Measurements from ENCODE around the gene NETO2. TPM values are rescaled to one million over a fixed set of nuclear protein-coding genes. Genes with fewer than 3 reads are reported as not detected.
A peak's percentile ranks its signal among the peaks of the same experiment; 100 is the strongest.

NETO2 gene
- polyA plus RNA-seq, 3 donors: 12.4 to 15.7 (median 14.3) TPM

DNA sequence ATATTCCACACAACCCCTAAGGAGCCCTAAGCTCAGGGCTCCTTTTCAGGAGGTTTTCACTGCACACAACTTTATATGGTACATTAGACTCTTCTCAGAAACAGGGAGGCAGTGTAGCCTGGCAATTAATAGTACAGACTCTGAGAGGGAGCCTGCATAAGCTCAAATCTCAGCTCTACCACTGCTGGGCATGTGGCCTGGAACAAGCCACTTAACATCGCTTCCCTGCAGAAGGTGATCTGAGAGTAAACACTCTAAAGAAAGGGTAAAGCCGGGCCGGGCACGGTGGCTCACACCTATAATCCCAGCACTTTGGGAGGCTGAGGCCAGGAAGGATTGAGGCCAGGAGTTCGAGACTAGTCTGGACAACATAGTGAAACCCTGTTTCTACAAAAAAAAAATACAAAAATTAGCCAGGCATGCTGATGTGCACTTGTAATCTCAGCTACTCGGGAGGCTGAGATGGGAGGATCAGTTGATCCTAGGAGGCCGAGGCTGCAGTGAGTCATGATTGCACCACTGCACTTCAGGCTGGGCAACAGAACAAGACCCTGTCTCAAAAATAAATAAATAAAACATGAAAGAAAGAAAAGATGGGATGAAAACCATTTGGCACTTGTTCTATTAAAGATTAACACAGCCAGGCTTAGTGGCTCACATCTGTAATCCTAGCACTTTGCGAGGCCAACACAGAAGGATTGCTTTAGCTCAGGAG is 99.6 kb downstream of the NETO2 start:
- peaks cover 7 to 12% of the 10 kb centered on the region in 2 donors for H3K4me1 ChIP-seq (ENCODE audit: control insufficient read depth in 1 of 2, insufficient read depth in 2 of 2, low read length in 2 of 2)
- Mint-ChIP-seq H3K36me3 (no peaks in the 10 kb centered on the region), H3K9me3 (peaks cover 0 to 1% (median 0%) of the 10 kb centered on the region in 7 donors), H3K27ac (no peak overlapping the region), H3K4me3 (no peak overlapping the region), H3K27me3 (ENCODE audit: low read depth in 3 of 3) (peaks cover 0 to 6% (median 0%) of the 10 kb centered on the region in 3 donors), H3K4me1 (peaks cover 21% of the 10 kb centered on the region)
- H3K4me2 ChIP-seq (replicated peaks; ENCODE audit: extremely low read depth, low read length, poor library complexity, severe bottlenecking): no peak overlapping the region
- no peaks in the 10 kb centered on the region for H3K27me3 ChIP-seq (ENCODE audit: control insufficient read depth in 2 of 2, insufficient read depth in 2 of 2, low read length in 2 of 2)
- intact Hi-C loops (cut with micrococcal nuclease): loop anchor here in 1 of 2 donors (10.0 kb wide), 1 partner anchor 51 kb away; no protein-coding TSS in a partner anchor
- 96% methylated on average over 5 of the region's 8 CpGs for WGBS (ENCODE audit: insufficient coverage)
- no peaks in the 10 kb centered on the region for H3K79me2 ChIP-seq (ENCODE audit: insufficient read depth, low read length)
- no peaks in the 10 kb centered on the region for H3K36me3 ChIP-seq (replicated peaks in 1 of 2; ENCODE audit: control insufficient read depth in 1 of 2, insufficient read depth in 2 of 2, low read length in 2 of 2)
- no peaks in the 10 kb centered on the region for H3K9me3 ChIP-seq (replicated peaks in 1 of 2; ENCODE audit: control insufficient read depth in 1 of 2, insufficient read depth in 1 of 2, low read length in 2 of 2)
- H3K27ac ChIP-seq (ENCODE audit: low read depth in 1 of 2, low read length in 2 of 2): no peak overlapping the region
- H2AFZ ChIP-seq (ENCODE audit: insufficient read depth, low read depth, low read length, poor library complexity, severe bottlenecking): no peak overlapping the region
- no peak overlapping the region for H3K9ac ChIP-seq (ENCODE audit: insufficient read depth, low read length, poor library complexity, severe bottlenecking)
- DNase-seq: no peak
- TF ChIP-seq, protein P1, sequence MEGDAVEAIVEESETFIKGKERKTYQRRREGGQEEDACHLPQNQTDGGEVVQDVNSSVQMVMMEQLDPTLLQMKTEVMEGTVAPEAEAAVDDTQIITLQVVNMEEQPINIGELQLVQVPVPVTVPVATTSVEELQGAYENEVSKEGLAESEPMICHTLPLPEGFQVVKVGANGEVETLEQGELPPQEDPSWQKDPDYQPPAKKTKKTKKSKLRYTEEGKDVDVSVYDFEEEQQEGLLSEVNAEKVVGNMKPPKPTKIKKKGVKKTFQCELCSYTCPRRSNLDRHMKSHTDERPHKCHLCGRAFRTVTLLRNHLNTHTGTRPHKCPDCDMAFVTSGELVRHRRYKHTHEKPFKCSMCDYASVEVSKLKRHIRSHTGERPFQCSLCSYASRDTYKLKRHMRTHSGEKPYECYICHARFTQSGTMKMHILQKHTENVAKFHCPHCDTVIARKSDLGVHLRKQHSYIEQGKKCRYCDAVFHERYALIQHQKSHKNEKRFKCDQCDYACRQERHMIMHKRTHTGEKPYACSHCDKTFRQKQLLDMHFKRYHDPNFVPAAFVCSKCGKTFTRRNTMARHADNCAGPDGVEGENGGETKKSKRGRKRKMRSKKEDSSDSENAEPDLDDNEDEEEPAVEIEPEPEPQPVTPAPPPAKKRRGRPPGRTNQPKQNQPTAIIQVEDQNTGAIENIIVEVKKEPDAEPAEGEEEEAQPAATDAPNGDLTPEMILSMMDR (IDR thresholded peaks at IDR 0.05): no peak
- H3K4me3 ChIP-seq (replicated peaks in 1 of 3; ENCODE audit: low read depth in 2 of 3, low read length in 3 of 3): no peak overlapping the region
- H4K20me1 ChIP-seq (ENCODE audit: insufficient read depth, low read length): no peaks in the 10 kb centered on the region

DNA sequence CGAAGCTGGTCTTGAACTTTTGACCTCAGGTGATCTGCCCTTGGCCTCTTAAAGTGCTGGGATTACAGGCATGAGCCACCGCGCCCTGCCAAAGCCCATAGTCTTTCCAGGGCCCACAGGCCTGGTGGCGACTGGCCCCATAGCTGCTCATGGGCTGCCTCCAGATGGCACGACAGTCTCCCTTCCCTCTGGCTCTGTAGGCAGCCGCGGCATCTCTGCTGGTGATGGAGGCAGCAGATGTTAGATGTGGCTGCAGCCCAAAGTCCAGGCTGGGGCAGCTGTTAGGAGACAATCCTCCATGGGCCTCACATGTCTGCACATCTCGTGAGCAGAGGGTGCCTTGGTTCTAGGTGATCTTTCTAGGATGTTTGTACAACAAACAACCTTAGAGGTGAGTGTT is 100.5 kb downstream of the NETO2 start:
- WGBS (ENCODE audit: insufficient coverage): 96% methylated on average over 5 of the region's 8 CpGs
- Histone ChIP-seq H4K20me1 (ENCODE audit: insufficient read depth, low read length) (no peaks in the 10 kb centered on the region), H3K27ac (ENCODE audit: low read depth in 1 of 2, low read length in 2 of 2) (no peak overlapping the region), H3K79me2 (ENCODE audit: insufficient read depth, low read length) (no peaks in the 10 kb centered on the region), H3K27me3 (ENCODE audit: control insufficient read depth in 2 of 2, insufficient read depth in 2 of 2, low read length in 2 of 2) (no peaks in the 10 kb centered on the region), H3K4me2 (replicated peaks; ENCODE audit: extremely low read depth, low read length, poor library complexity, severe bottlenecking) (no peak overlapping the region), H3K4me1 (ENCODE audit: control insufficient read depth in 1 of 2, insufficient read depth in 2 of 2, low read length in 2 of 2) (peaks cover 9 to 12% of the 10 kb centered on the region in 2 donors), H2AFZ (ENCODE audit: insufficient read depth, low read depth, low read length, poor library complexity, severe bottlenecking) (no peak overlapping the region), H3K9me3 (replicated peaks in 1 of 2; ENCODE audit: control insufficient read depth in 1 of 2, insufficient read depth in 1 of 2, low read length in 2 of 2) (no peaks in the 10 kb centered on the region), H3K36me3 (replicated peaks in 1 of 2; ENCODE audit: control insufficient read depth in 1 of 2, insufficient read depth in 2 of 2, low read length in 2 of 2) (no peaks in the 10 kb centered on the region), H3K9ac (ENCODE audit: insufficient read depth, low read length, poor library complexity, severe bottlenecking) (no peak overlapping the region), H3K4me3 (replicated peaks in 1 of 3; ENCODE audit: low read depth in 2 of 3, low read length in 3 of 3) (no peak overlapping the region)
- Mint-ChIP-seq H3K9me3 (peaks cover 0 to 2% (median 0%) of the 10 kb centered on the region in 7 donors), H3K36me3 (no peaks in the 10 kb centered on the region), H3K4me1 (peaks cover 23% of the 10 kb centered on the region), H3K27ac (peak overlapping the region in 1 of 7 donors; percentile 46), H3K27me3 (ENCODE audit: low read depth in 3 of 3) (peaks cover 0 to 6% (median 0%) of the 10 kb centered on the region in 3 donors), H3K4me3 (no peak overlapping the region)
- TF ChIP-seq, protein P1 (IDR thresholded peaks at IDR 0.05): no peak
- intact Hi-C loops (cut with micrococcal nuclease): loop anchor here in 1 of 2 donors (10.0 kb wide), 1 partner anchor 52 kb away; no protein-coding TSS in a partner anchor
- DNase-seq: no peak

All from CD14-positive monocyte (primary cell).